ENCODE results near the gene ARIH1.
"Not testable (repeated sequence)": the region's sequence is repeated elsewhere in the genome, so short reads cannot be mapped to it uniquely, and the experiment has no call there.

DNA sequence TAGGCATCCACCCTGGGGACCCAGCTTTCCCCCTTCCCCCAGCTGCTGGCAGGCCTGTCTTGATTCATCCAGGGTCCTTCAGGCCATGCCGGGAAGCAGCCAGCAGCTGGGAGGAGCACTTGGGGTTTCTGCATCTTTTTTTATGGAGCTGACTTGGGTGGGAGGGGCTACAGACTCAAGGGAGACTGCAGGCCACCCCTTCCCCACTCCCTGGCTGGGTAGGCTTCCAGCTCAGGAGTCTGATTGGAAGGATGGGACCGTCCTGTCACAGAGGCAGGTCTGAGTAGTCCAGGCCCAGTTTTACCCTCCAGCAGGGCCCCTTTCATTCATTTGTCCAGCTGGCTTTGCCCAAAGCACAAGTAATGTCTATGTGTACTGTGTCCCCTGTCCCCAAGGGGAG is 168.1 kb downstream of the ARIH1 start:
- TF ChIP-seq JUND (IDR thresholded peaks at IDR 0.05); POLR2A (IDR thresholded peaks at IDR 0.05; ENCODE audit: borderline replicate concordance, extremely low read depth, insufficient read depth, insufficient read length): not testable (repeated sequence)

Data from HCT116 (cell line).